ENCODE results near the gene MLXIP. TPM values are rescaled to one million over a fixed set of nuclear protein-coding genes. Genes with fewer than 3 reads are reported as not detected.

Gene MLXIP
- polyA plus RNA-seq, 2 donors, result 8.2 to 18.0 TPM

DNA sequence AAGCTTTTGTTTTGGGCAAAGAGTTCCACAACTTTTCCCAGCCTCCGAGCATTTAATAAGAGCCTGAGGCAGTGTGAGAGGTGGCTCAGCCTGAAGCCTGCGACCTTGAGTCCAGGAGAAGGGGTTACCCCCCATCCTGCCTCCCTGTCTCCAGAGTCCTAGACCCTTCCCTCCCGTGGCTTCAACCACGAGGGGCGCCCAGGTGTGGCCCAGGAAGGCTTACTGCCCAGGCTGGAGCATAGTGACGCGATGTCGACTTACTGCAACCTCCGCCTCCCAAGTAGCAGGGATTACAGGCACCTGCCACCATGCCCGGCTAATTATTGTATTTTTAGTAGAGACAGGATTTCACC is 105.0 kb downstream of the MLXIP start:
- Histone ChIP-seq H3K27me3 (ENCODE audit: control insufficient read depth in 1 of 2, insufficient read depth in 2 of 2, low read length in 2 of 2) (no peaks in the 10 kb centered on the region), H3K4me1 (ENCODE audit: control insufficient read depth in 2 of 2, insufficient read depth in 2 of 2, low read length in 1 of 2) (peaks cover 0 to 5% of the 10 kb centered on the region in 2 donors), H3K27ac (ENCODE audit: low read depth in 2 of 2, low read length in 1 of 2) (no peak overlapping the region), H3K9me3 (ENCODE audit: control insufficient read depth in 2 of 2, insufficient read depth in 1 of 2, low read depth in 1 of 2, low read length in 1 of 2) (no peaks in the 10 kb centered on the region), H3K36me3 (ENCODE audit: control insufficient read depth in 2 of 2, insufficient read depth in 2 of 2, low read length in 1 of 2) (no peaks in the 10 kb centered on the region), H3K4me3 (ENCODE audit: low read depth in 1 of 2, low read length in 2 of 2) (peak overlapping the region; percentile 43 to 47)
- 76 to 81% methylated on average over 10 of the region's 10 CpGs for WGBS, 2 donors

DNA sequence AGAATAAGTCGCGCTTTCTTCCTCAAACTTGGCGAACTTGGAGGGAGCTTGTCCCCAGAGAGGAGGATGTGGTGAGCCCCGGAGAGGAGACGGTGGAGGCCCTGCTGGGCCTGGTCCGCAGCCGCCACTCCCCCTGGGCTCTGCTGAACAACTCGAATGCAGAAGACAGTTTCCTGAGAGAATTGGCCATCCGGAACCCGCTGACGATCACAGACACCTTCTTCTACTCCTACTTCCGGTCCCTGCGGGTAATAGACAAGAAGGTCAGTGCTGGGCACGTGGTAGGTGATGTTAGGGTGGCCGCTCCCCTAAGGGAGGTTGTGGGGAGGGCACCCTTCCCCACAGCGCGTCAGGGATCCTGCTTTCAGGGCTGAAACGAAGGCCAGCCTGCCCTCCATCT is 106.0 kb downstream of the MLXIP start:
- no peak overlapping the region for H3K27ac ChIP-seq (ENCODE audit: low read depth in 2 of 2, low read length in 1 of 2)
- H3K4me1 ChIP-seq (ENCODE audit: control insufficient read depth in 2 of 2, insufficient read depth in 2 of 2, low read length in 1 of 2), result peaks cover 0 to 5% of the 10 kb centered on the region in 2 donors
- H3K36me3 ChIP-seq (ENCODE audit: control insufficient read depth in 2 of 2, insufficient read depth in 2 of 2, low read length in 1 of 2), result no peaks in the 10 kb centered on the region
- no peak overlapping the region for H3K4me3 ChIP-seq (ENCODE audit: low read depth in 1 of 2, low read length in 2 of 2)
- no peaks in the 10 kb centered on the region for H3K9me3 ChIP-seq (ENCODE audit: control insufficient read depth in 2 of 2, insufficient read depth in 1 of 2, low read depth in 1 of 2, low read length in 1 of 2)
- no peaks in the 10 kb centered on the region for H3K27me3 ChIP-seq (ENCODE audit: control insufficient read depth in 1 of 2, insufficient read depth in 2 of 2, low read length in 2 of 2)
- WGBS, 2 donors, result 84 to 88% methylated on average over 18 of the region's 18 CpGs

DNA sequence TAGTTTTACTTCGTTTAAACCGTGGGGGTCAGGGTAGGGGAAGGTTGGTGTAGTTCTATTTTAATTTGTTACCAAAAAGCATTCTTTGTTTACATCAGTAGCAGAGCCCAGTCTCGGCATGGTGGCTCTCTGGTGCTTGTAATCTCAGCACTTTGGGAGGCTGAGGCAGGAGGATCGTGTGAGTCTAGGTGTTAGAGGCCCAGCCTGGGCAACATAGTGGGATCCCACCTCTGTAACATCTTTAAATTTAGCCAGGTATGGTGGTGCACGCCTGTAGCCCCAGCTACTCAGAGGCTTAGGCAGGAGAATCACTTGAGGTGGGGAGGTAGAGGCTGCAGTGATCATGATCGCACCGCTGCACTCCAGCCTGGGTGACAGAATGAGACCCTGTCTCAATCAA is 106.5 kb downstream of the MLXIP start:
- 92 to 93% methylated on average over 7 of the region's 7 CpGs for WGBS, 2 donors
- Histone ChIP-seq H3K4me1 (ENCODE audit: control insufficient read depth in 2 of 2, insufficient read depth in 2 of 2, low read length in 1 of 2) (peaks cover 0 to 5% of the 10 kb centered on the region in 2 donors), H3K27ac (ENCODE audit: low read depth in 2 of 2, low read length in 1 of 2) (no peak overlapping the region), H3K9me3 (ENCODE audit: control insufficient read depth in 2 of 2, insufficient read depth in 1 of 2, low read depth in 1 of 2, low read length in 1 of 2) (no peaks in the 10 kb centered on the region), H3K27me3 (ENCODE audit: control insufficient read depth in 1 of 2, insufficient read depth in 2 of 2, low read length in 2 of 2) (no peaks in the 10 kb centered on the region), H3K4me3 (ENCODE audit: low read depth in 1 of 2, low read length in 2 of 2) (no peak overlapping the region), H3K36me3 (ENCODE audit: control insufficient read depth in 2 of 2, insufficient read depth in 2 of 2, low read length in 1 of 2) (no peaks in the 10 kb centered on the region)

DNA sequence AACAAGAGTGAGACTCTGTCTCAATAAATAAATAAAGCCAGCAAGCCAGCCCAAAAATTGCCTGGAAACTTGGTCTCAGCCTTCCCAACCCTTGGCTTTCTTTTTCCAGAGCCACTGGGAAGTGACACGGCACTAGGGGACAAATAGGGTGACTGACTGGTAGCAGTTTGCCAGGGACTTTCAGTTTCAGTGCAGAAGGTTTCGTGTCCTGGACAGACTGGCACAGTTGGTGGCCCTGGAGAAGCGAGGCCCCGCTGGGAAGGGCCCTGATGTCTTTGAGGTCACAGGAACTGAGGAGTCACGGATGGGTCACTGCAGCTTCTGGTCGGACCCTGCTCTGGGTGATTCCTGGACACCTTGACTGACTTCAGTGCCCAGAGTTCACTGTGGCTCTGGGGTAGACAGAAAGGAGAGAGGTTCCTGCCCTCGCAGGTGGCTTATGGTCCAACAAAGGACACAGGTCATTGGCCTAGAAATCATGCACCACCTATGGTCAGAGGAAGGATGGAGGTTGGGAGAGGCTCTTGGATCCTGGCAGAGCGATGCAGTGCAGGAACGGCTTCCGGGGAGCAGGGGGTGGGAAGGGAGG is 107.0 kb downstream of the MLXIP start:
- Histone ChIP-seq H3K4me3 (ENCODE audit: low read depth in 1 of 2, low read length in 2 of 2) (no peak overlapping the region), H3K9me3 (ENCODE audit: control insufficient read depth in 2 of 2, insufficient read depth in 1 of 2, low read depth in 1 of 2, low read length in 1 of 2) (no peaks in the 10 kb centered on the region), H3K4me1 (ENCODE audit: control insufficient read depth in 2 of 2, insufficient read depth in 2 of 2, low read length in 1 of 2) (peaks cover 0 to 5% of the 10 kb centered on the region in 2 donors), H3K27me3 (ENCODE audit: control insufficient read depth in 1 of 2, insufficient read depth in 2 of 2, low read length in 2 of 2) (no peaks in the 10 kb centered on the region), H3K36me3 (ENCODE audit: control insufficient read depth in 2 of 2, insufficient read depth in 2 of 2, low read length in 1 of 2) (no peaks in the 10 kb centered on the region), H3K27ac (ENCODE audit: low read depth in 2 of 2, low read length in 1 of 2) (no peak overlapping the region)
- WGBS, 2 donors, result 85 to 87% methylated on average over 9 to 10 of the region's 10 CpGs

DNA sequence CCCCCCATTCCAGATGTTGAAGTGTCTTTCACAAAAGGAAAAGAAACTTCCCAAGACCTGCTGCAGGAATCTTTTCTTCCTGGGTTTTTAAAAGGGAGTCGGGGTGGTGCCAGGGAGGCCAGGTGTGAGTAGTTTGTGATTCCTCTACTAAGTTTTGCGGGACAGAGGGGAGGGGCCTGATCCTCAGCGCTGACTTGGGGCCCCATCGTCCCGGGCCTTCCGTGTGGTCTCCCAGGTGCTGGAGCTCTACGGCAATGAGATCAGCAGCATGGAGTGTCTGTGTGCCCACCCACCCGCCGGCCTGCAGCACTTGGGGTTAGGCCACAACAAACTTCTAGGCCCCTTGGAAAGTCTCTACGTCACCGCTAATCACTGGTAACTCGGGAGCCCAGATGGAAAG is 108.9 kb downstream of the MLXIP start:
- 69 to 77% methylated on average over 12 of the region's 12 CpGs for WGBS, 2 donors
- Histone ChIP-seq H3K4me3 (ENCODE audit: low read depth in 1 of 2, low read length in 2 of 2) (no peak overlapping the region), H3K9me3 (ENCODE audit: control insufficient read depth in 2 of 2, insufficient read depth in 1 of 2, low read depth in 1 of 2, low read length in 1 of 2) (no peaks in the 10 kb centered on the region), H3K4me1 (ENCODE audit: control insufficient read depth in 2 of 2, insufficient read depth in 2 of 2, low read length in 1 of 2) (peaks cover 0 to 5% of the 10 kb centered on the region in 2 donors), H3K27ac (ENCODE audit: low read depth in 2 of 2, low read length in 1 of 2) (no peak overlapping the region), H3K36me3 (ENCODE audit: control insufficient read depth in 2 of 2, insufficient read depth in 2 of 2, low read length in 1 of 2) (no peaks in the 10 kb centered on the region), H3K27me3 (ENCODE audit: control insufficient read depth in 1 of 2, insufficient read depth in 2 of 2, low read length in 2 of 2) (no peaks in the 10 kb centered on the region)

DNA sequence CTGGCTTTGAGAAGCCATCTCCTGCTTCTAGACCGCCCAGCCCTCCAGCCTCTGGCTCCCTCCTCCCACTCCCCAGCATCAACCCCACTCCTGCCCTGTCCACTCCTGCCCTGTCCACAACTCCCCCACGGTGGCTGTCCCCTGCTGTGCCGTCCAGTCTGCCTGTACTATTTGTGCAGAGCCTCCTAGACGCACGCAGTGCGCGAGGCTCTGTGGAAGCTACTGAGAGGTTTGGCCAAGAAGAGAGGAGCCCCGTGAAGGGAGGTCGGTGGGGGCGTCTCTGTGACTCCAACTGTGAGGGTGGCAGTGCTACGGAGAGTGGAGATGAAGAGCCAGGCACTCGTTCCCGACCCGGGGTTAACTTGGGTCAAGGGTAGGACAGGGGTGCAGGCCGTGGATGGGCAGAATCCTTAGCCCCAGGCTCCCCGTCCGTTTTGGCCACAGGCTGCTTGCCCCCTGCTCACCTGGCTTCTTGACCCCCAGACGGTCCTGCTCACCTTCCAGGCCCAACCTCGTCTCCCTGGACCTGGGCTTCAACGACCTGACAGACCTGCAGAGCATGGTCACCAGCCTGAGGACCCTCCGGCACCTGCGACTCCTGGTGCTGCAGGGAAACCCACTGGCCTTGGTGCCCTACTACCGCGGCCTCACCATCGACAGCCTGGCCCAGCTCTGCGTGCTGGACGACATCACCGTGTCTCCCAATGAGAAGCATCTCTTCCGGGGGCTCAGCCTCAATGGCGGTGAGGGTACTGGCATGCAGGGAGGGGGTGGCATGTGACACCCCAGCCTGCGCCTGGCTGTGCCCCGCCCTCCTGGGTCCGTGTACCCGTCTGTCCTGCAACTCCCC is 111.3 kb downstream of the MLXIP start:
- H3K27ac ChIP-seq (ENCODE audit: low read depth in 2 of 2, low read length in 1 of 2), result no peak overlapping the region
- no peaks in the 10 kb centered on the region for H3K27me3 ChIP-seq (ENCODE audit: control insufficient read depth in 1 of 2, insufficient read depth in 2 of 2, low read length in 2 of 2)
- H3K9me3 ChIP-seq (ENCODE audit: control insufficient read depth in 2 of 2, insufficient read depth in 1 of 2, low read depth in 1 of 2, low read length in 1 of 2), result no peaks in the 10 kb centered on the region
- H3K4me3 ChIP-seq (ENCODE audit: low read depth in 1 of 2, low read length in 2 of 2), result no peak overlapping the region
- WGBS, 2 donors, result 85% methylated on average over 34 of the region's 34 CpGs
- H3K4me1 ChIP-seq (ENCODE audit: control insufficient read depth in 2 of 2, insufficient read depth in 2 of 2, low read length in 1 of 2), result no peaks in the 10 kb centered on the region
- no peaks in the 10 kb centered on the region for H3K36me3 ChIP-seq (ENCODE audit: control insufficient read depth in 2 of 2, insufficient read depth in 2 of 2, low read length in 1 of 2)

DNA sequence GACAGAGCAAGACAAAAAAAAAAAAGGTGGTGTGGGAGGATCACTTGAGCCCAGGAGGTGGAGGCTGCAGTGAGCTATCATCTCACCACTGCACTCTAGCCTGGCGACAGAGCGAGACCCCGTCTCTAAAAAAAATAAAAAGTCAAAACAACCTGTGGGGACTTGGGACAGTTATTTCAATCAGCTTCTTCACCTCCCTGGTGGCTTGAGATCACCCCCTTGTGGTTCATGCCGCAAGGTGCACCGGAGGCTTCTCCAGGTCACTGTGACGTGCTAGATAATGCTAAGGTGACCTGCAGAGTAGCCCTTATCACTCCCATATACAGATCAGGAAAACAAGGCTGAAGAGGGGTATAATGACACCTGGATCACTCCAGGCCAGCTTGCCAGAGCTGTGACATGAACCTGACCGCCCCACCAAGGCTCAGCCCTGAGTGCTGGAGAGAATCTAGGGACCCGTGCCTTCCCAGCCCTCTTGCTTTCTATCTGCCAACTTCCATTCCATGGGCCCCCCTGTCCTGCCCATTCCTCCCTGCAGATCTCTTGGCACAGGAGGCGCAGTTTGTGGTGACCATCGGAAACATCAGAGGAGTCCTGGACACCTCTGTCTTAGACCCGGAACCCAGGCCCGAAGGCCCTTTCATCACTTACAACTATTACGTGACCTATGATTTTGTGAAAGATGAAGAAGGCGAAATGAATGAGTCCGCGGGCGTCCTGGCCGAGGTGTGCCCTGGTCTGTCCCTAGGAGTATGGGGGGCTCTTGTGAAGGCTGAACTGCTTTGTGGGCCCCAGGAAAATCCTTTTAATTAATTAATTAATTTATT is 112.5 kb downstream of the MLXIP start:
- peaks cover 2 to 3% of the 10 kb centered on the region in 2 donors for H3K9me3 ChIP-seq (ENCODE audit: control insufficient read depth in 2 of 2, insufficient read depth in 1 of 2, low read depth in 1 of 2, low read length in 1 of 2)
- no peaks in the 10 kb centered on the region for H3K27me3 ChIP-seq (ENCODE audit: control insufficient read depth in 1 of 2, insufficient read depth in 2 of 2, low read length in 2 of 2)
- no peak overlapping the region for H3K4me3 ChIP-seq (ENCODE audit: low read depth in 1 of 2, low read length in 2 of 2)
- H3K36me3 ChIP-seq (ENCODE audit: control insufficient read depth in 2 of 2, insufficient read depth in 2 of 2, low read length in 1 of 2), result no peaks in the 10 kb centered on the region
- 64 to 67% methylated on average over 18 of the region's 18 CpGs for WGBS, 2 donors
- H3K27ac ChIP-seq (ENCODE audit: low read depth in 2 of 2, low read length in 1 of 2), result no peak overlapping the region
- H3K4me1 ChIP-seq (ENCODE audit: control insufficient read depth in 2 of 2, insufficient read depth in 2 of 2, low read length in 1 of 2), result no peaks in the 10 kb centered on the region

DNA sequence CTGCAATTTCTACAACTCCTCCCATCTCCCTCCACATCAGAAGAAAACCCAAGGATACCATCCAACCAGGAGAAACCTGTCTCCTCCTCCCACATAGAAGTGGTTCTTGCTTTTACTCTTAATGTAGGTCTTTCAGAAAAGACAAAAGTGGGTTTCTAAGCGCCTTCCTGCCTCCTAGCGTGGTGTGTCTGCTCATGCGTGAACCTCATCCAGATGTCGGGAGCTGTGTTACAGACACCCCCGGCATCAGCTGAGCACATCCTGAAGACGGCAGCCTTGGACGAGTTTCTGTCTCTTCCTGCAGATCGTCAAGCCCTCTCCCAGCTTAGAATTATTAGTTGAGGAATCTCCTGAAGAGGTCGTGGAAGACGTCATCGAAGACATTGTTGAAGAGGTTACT is 113.9 kb downstream of the MLXIP start:
- H3K4me3 ChIP-seq (ENCODE audit: low read depth in 1 of 2, low read length in 2 of 2), result no peak overlapping the region
- H3K4me1 ChIP-seq (ENCODE audit: control insufficient read depth in 2 of 2, insufficient read depth in 2 of 2, low read length in 1 of 2), result no peaks in the 10 kb centered on the region
- H3K27ac ChIP-seq (ENCODE audit: low read depth in 2 of 2, low read length in 1 of 2), result no peak overlapping the region
- H3K27me3 ChIP-seq (ENCODE audit: control insufficient read depth in 1 of 2, insufficient read depth in 2 of 2, low read length in 2 of 2), result no peaks in the 10 kb centered on the region
- WGBS, 2 donors, result 86 to 88% methylated on average over 11 of the region's 11 CpGs
- peaks cover 2 to 3% of the 10 kb centered on the region in 2 donors for H3K9me3 ChIP-seq (ENCODE audit: control insufficient read depth in 2 of 2, insufficient read depth in 1 of 2, low read depth in 1 of 2, low read length in 1 of 2)
- no peaks in the 10 kb centered on the region for H3K36me3 ChIP-seq (ENCODE audit: control insufficient read depth in 2 of 2, insufficient read depth in 2 of 2, low read length in 1 of 2)

DNA sequence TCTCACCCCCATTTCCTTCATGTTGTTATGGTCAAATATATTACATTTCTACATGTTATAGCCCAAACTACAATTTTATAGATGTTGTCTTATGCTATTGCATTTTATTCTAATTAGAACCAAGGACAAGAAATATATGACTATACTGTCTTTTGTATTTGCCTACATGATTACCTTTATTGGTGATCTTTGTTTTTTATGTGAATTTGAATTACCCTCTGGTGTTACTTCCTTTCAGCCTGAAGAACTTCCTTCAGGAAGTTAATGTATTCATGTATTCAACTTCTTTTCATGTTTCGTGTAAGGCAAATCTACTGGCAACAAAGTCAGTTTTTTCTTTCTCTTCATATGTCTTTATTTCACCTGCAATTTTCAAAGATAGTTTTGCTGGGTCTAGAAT is 116.2 kb downstream of the MLXIP start:
- Histone ChIP-seq H3K36me3 (ENCODE audit: control insufficient read depth in 2 of 2, insufficient read depth in 2 of 2, low read length in 1 of 2) (no peaks in the 10 kb centered on the region), H3K27me3 (ENCODE audit: control insufficient read depth in 1 of 2, insufficient read depth in 2 of 2, low read length in 2 of 2) (no peaks in the 10 kb centered on the region), H3K4me3 (ENCODE audit: low read depth in 1 of 2, low read length in 2 of 2) (no peak overlapping the region), H3K27ac (ENCODE audit: low read depth in 2 of 2, low read length in 1 of 2) (no peak overlapping the region), H3K4me1 (ENCODE audit: control insufficient read depth in 2 of 2, insufficient read depth in 2 of 2, low read length in 1 of 2) (no peaks in the 10 kb centered on the region), H3K9me3 (ENCODE audit: control insufficient read depth in 2 of 2, insufficient read depth in 1 of 2, low read depth in 1 of 2, low read length in 1 of 2) (peaks cover 2 to 3% of the 10 kb centered on the region in 2 donors)
- 74 to 78% methylated on average over 1 of the region's 1 CpG for WGBS, 2 donors

All from esophagus (tissue), 2 donors.